MM.1S (cell line): ENCODE measurements around the gene FBN3.

ENCODE experiments used
- CTCF ChIP-seq: fragments of 300-600 bp; sonication (generic); IDR thresholded peaks from 2 replicates; pipeline ENCODE4 v1.5.1; 2016; ENCODE audit warnings: antibody characterized with exemption, low read length, mixed read lengths
- EZH2 ChIP-seq: fragments of 300-600 bp; sonication (generic); optimal IDR thresholded peaks from 2 replicates; pipeline ENCODE3; 2017; ENCODE audit warnings: low read depth, mild to moderate bottlenecking, antibody characterized with exemption, low read length, mixed read lengths
- EZH2phosphoT487 ChIP-seq: fragments of 300-600 bp; sonication (generic); IDR thresholded peaks from 2 replicates; pipeline ENCODE4 v1.6.1; 2018; ENCODE audit warnings: antibody characterized with exemption, low read length

GRCh38 chr19:8083141-8083540 is 66.3 kb downstream of the FBN3 start:
- TF ChIP-seq EZH2 (no peak), CTCF (no peak), EZH2phosphoT487 (no peak)
